Nephron (organoid): ENCODE results near the gene MTNR1B.

ENCODE experiments used
- H3K27ac Mint-ChIP-seq, 3 experiments: 2 replicates each; pipeline ENCODE4 v1.8.0; 2020; ENCODE audit warnings: mixed read lengths in 3 of 3, mild to moderate bottlenecking in 2 of 3, moderate library complexity in 1 of 3
- H3K27me3 Mint-ChIP-seq: 2 replicates; pipeline ENCODE4 v1.8.0; 2021; ENCODE audit warnings: low read depth, mild to moderate bottlenecking, moderate library complexity, mixed read lengths
- H3K36me3 Mint-ChIP-seq: 2 replicates; pipeline ENCODE4 v1.8.0; 2020; ENCODE audit warnings: low read depth, mixed read lengths
- H3K4me1 Mint-ChIP-seq: 2 replicates; pipeline ENCODE4 v1.8.0; 2020; ENCODE audit warnings: mixed read lengths
- H3K4me3 Mint-ChIP-seq, 3 experiments: 2 replicates each; pipeline ENCODE4 v1.8.0; 2020; ENCODE audit warnings: mild to moderate bottlenecking in 3 of 3, mixed read lengths in 3 of 3, moderate library complexity in 2 of 3
- H3K9me3 Mint-ChIP-seq: 2 replicates; pipeline ENCODE4 v1.8.0; 2020; ENCODE audit warnings: mixed read lengths
- TF ChIP-seq, protein P1 (sequence below), 3 experiments: fragments of 200-600 bp; sonication (generic); IDR thresholded peaks; one replicate each; pipeline ENCODE4 v1.5.0; 2021; ENCODE audit warnings: antibody characterized with exemption in 3 of 3; ENCODE audit not compliant: unreplicated experiment in 3 of 3

The MTNR1B gene

GRCh38 chr11:92967178-92967577 is 2.3 kb upstream of the MTNR1B start:
- TF ChIP-seq, protein P1, sequence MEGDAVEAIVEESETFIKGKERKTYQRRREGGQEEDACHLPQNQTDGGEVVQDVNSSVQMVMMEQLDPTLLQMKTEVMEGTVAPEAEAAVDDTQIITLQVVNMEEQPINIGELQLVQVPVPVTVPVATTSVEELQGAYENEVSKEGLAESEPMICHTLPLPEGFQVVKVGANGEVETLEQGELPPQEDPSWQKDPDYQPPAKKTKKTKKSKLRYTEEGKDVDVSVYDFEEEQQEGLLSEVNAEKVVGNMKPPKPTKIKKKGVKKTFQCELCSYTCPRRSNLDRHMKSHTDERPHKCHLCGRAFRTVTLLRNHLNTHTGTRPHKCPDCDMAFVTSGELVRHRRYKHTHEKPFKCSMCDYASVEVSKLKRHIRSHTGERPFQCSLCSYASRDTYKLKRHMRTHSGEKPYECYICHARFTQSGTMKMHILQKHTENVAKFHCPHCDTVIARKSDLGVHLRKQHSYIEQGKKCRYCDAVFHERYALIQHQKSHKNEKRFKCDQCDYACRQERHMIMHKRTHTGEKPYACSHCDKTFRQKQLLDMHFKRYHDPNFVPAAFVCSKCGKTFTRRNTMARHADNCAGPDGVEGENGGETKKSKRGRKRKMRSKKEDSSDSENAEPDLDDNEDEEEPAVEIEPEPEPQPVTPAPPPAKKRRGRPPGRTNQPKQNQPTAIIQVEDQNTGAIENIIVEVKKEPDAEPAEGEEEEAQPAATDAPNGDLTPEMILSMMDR (IDR thresholded peaks at IDR 0.05; ENCODE audit: unreplicated experiment in 3 of 3), result no peak
- no peak overlapping the region for H3K4me3 Mint-ChIP-seq
- H3K4me1 Mint-ChIP-seq, result no peaks in the 10 kb centered on the region
- H3K36me3 Mint-ChIP-seq, result no peaks in the 10 kb centered on the region
- H3K27ac Mint-ChIP-seq, result no peak overlapping the region
- no peaks in the 10 kb centered on the region for H3K9me3 Mint-ChIP-seq
- H3K27me3 Mint-ChIP-seq, result peaks cover 52% of the 10 kb centered on the region

GRCh38 chr11:92967867-92968266 is 1.6 kb upstream of the MTNR1B start:
- TF ChIP-seq, protein P1 (IDR thresholded peaks at IDR 0.05; ENCODE audit: unreplicated experiment in 3 of 3), result no peak
- H3K4me1 Mint-ChIP-seq, result no peaks in the 10 kb centered on the region
- H3K27me3 Mint-ChIP-seq, result peaks cover 55% of the 10 kb centered on the region
- H3K27ac Mint-ChIP-seq, result no peak overlapping the region
- H3K4me3 Mint-ChIP-seq, result no peak overlapping the region
- H3K36me3 Mint-ChIP-seq, result no peaks in the 10 kb centered on the region
- H3K9me3 Mint-ChIP-seq, result no peaks in the 10 kb centered on the region

GRCh38 chr11:92969293-92969633 is 188 bp upstream of the MTNR1B start:
- Mint-ChIP-seq H3K36me3 (no peaks in the 10 kb centered on the region), H3K9me3 (no peaks in the 10 kb centered on the region), H3K27ac (no peak overlapping the region), H3K4me1 (no peaks in the 10 kb centered on the region), H3K4me3 (peak overlapping the region in 2 of 3 experiments; percentile 42 to 64), H3K27me3 (peaks cover 64% of the 10 kb centered on the region)
- TF ChIP-seq, protein P1 (IDR thresholded peaks at IDR 0.05; ENCODE audit: unreplicated experiment in 3 of 3), result no peak

DNA sequence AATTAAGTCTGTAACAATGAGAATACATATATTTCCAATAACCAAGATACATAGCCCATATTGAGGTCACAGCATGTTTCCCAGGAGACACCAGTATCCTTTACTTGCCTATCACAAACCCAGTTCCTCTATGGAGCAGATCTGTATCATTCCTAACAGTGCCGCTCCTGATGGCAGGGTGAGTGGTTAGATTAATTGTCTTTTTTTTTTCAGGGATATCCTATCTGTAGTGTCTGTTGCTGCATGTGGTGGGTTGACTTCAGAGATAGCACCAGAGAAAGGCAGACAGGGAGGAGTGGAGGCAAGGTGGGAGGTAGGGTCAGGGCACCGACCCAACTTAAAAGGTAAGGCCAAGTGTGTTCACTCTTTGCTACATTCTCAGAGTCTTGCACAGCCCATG is 2.8 kb downstream of the MTNR1B start:
- TF ChIP-seq, protein P1 (IDR thresholded peaks at IDR 0.05; ENCODE audit: unreplicated experiment in 3 of 3), result no peak
- no peaks in the 10 kb centered on the region for H3K9me3 Mint-ChIP-seq
- no peaks in the 10 kb centered on the region for H3K4me1 Mint-ChIP-seq
- no peak overlapping the region for H3K27ac Mint-ChIP-seq
- no peaks in the 10 kb centered on the region for H3K36me3 Mint-ChIP-seq
- no peak overlapping the region for H3K4me3 Mint-ChIP-seq
- H3K27me3 Mint-ChIP-seq, result peaks cover 62% of the 10 kb centered on the region

GRCh38 chr11:92975285-92975684 is 5.8 kb downstream of the MTNR1B start:
- Mint-ChIP-seq H3K9me3 (no peaks in the 10 kb centered on the region), H3K27ac (no peak overlapping the region), H3K4me1 (peaks cover 14% of the 10 kb centered on the region), H3K36me3 (no peaks in the 10 kb centered on the region), H3K4me3 (no peak overlapping the region), H3K27me3 (peaks cover 37% of the 10 kb centered on the region)
- TF ChIP-seq, protein P1 (IDR thresholded peaks at IDR 0.05; ENCODE audit: unreplicated experiment in 3 of 3), result no peak

DNA sequence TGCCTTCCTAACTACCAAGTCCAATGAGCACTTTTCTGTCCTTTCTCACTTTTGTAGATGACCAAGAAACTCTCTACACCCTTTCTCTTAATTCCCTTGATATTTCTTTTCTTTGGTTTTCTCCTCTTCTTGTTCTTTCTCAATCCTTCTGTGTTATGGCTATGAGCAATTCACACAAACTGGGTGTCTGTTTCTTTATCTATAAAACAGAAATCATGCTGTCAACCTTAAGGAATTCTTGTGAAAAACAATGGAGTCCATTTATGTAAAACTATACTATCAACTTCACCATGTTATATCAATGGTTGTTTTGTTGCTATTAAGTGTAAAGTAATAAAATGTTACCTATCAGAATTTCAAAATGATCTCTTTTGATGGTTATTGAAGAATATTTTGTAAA is 7.2 kb downstream of the MTNR1B start:
- TF ChIP-seq, protein P1 (IDR thresholded peaks at IDR 0.05; ENCODE audit: unreplicated experiment in 3 of 3), result no peak
- Mint-ChIP-seq H3K4me3 (no peak overlapping the region), H3K9me3 (no peaks in the 10 kb centered on the region), H3K4me1 (peaks cover 14% of the 10 kb centered on the region), H3K27me3 (peaks cover 26% of the 10 kb centered on the region), H3K36me3 (no peaks in the 10 kb centered on the region), H3K27ac (no peak overlapping the region)
